GM12874 (cell line): ENCODE results near the gene SLC25A13.

ENCODE experiments used
- CTCF ChIP-seq: IDR thresholded peaks from 2 replicates; pipeline ENCODE4 v1.5.1; 2011; ENCODE audit warnings: low read depth, mild to moderate bottlenecking, control low read depth, low read length, moderate library complexity; ENCODE audit not compliant: insufficient read depth

SLC25A13 gene

DNA sequence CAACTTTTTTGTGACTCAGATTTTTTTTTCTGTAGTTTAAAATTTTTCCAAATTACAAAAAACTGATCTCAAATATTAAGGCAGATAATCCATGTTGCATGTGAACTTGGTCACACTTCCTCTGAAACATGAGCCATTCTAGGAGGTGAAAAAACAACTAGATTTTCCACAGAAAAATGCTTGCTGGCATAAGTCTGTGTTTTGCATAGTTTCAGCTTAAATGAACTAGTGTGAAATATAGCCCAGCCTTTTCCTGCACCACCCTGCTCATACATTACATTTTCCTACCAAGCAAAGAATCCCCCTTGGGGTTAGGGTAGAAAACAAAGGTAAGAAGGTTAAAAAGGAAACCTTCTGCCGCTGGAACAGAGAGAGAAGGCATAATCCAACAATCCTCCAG is 48.2 kb downstream of the SLC25A13 start:
- TF ChIP-seq CTCF = no peak

- TF ChIP-seq CTCF = no peak
Observed at GRCh38 chr7:96269246-96269994, 52.5 kb downstream of the SLC25A13 start.

DNA sequence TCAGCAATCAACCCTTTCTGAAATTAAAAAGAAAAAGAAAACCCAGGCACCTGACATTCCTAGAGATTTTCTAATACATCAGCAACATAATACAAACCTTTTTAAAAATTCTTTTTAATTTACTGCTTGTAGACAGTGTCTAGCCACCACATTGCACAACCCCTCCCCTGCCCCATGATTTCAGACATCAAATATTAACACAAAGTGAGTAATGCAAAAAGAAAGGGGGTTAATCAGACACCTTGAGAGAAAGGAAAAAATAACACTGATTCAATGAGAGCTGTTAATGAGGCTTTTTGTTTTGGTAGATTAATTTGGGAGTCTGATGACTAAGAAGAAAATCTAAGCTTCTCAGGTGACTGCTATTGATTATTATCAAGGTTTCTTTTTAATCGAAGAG is 55.3 kb downstream of the SLC25A13 start:
- TF ChIP-seq CTCF = no peak

DNA sequence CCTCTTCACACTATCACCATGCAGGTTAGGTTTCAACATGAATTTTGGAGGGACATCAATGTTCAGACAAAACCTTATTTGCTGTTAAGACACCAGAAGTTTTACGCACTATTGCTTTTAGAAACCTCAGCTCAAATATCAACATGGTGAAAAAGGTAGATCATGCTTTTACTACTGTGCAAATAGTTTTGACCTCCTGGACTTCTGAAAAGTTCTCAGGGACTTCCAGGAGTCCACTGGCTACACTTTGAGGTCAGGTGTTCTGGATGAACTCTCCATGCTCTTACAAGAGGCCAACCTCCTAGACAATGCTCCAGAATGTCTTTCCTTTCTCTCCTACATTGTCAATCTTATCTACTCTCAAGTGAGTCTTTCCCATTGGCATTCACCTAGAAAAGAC is 55.9 kb downstream of the SLC25A13 start:
- TF ChIP-seq CTCF = no peak

GRCh38 chr7:96253964-96254363 is 67.9 kb downstream of the SLC25A13 start:
- no peak for TF ChIP-seq CTCF

DNA sequence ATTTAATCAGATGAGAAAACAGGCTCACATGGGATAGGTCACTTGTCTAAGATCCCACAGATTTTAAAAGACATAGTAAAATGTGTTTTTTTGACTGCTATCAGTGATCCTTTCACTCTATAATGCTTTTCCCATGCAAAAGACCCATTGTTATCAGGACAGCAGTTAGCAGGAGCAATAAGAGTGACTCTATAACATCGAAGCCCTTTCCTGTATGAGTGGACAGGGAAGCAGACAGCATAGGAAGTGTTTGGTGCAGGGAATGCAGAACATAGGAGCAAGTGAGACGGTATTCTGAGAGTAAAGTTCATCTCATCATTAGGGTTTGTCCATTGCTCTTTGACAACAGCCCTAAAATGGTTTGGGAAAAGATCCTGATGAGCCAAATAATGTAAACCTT is 68.5 kb downstream of the SLC25A13 start:
- TF ChIP-seq CTCF = no peak

GRCh38 chr7:96250776-96251361 is 71.0 kb downstream of the SLC25A13 start:
- TF ChIP-seq CTCF = no peak
